GM19023 (cell line): ENCODE results near the gene LRP5.

Source experiments
- ATAC-seq: cut with Tn5 transposase; IDR thresholded peaks from one replicate; pipeline ENCODE4 v1.9.1; 2021; ENCODE audit warnings: mild to moderate bottlenecking, moderate library complexity; ENCODE audit not compliant: unreplicated experiment

LRP5 gene

GRCh38 chr11:68497761-68498160 lies 185.4 kb downstream of the LRP5 start:
- no peak for ATAC-seq

GRCh38 chr11:68498321-68498720 lies 185.9 kb downstream of the LRP5 start:
- ATAC-seq: no peak
